Activated CD4-positive, alpha-beta T cell treated with anti-CD3 and anti-CD28 coated beads for 24 hours (primary cell): ENCODE results near the gene CLASP1.
"Not testable (repeated sequence)": the region's sequence is repeated elsewhere in the genome, so short reads cannot be mapped to it uniquely, and the experiment has no call there.

Source experiments
- DNase-seq, 2 donors: peaks; one replicate each; pipeline ENCODE4 v3.0.0-alpha.2; 2020; ENCODE audit warnings: low read depth in 2 of 2

Gene CLASP1

GRCh38 chr2:121649149-121649595 lies at the start of gene CLASP1:
Gene CLASP1 (minus strand): TSS chr2:121649462. CDS start chr2:121605895, 43,567 bp downstream.
- peak in 1 of 2 donors; percentile 17 for DNase-seq

- no peak for DNase-seq
Measured at GRCh38 chr2:121698318-121698930, 49.2 kb upstream of the CLASP1 start.

- no peak for DNase-seq
Measured at GRCh38 chr2:121697108-121697631, 47.9 kb upstream of the CLASP1 start.

GRCh38 chr2:121696410-121696930 lies 47.2 kb upstream of the CLASP1 start:
- no peak for DNase-seq

- no peak for DNase-seq
Measured at GRCh38 chr2:121695171-121695451, 45.8 kb upstream of the CLASP1 start.

GRCh38 chr2:121694398-121695170 lies 45.3 kb upstream of the CLASP1 start:
- no peak for DNase-seq

- DNase-seq, result not testable (repeated sequence)
Measured at GRCh38 chr2:121690572-121690971, 41.3 kb upstream of the CLASP1 start.

- DNase-seq, result no peak
Measured at GRCh38 chr2:121690095-121690494, 40.8 kb upstream of the CLASP1 start.

- DNase-seq, result no peak
Measured at GRCh38 chr2:121689356-121689755, 40.1 kb upstream of the CLASP1 start.

- DNase-seq, result no peak
Measured at GRCh38 chr2:121688820-121689219, 39.6 kb upstream of the CLASP1 start.

GRCh38 chr2:121686902-121687301 lies 37.6 kb upstream of the CLASP1 start:
- DNase-seq, result no peak

GRCh38 chr2:121686218-121686617 lies 37.0 kb upstream of the CLASP1 start:
- no peak for DNase-seq

GRCh38 chr2:121682396-121683298 lies 33.4 kb upstream of the CLASP1 start:
- no peak for DNase-seq

- DNase-seq, result no peak
Measured at GRCh38 chr2:121677855-121678254, 28.6 kb upstream of the CLASP1 start.

GRCh38 chr2:121671621-121672020 lies 22.4 kb upstream of the CLASP1 start:
- not testable (repeated sequence) for DNase-seq

GRCh38 chr2:121670181-121670580 lies 20.9 kb upstream of the CLASP1 start:
- DNase-seq, result no peak

- DNase-seq, result no peak
Measured at GRCh38 chr2:121667618-121668017, 18.4 kb upstream of the CLASP1 start.

GRCh38 chr2:121666042-121666441 lies 16.8 kb upstream of the CLASP1 start:
- no peak for DNase-seq

- DNase-seq, result no peak
Measured at GRCh38 chr2:121665504-121665903, 16.2 kb upstream of the CLASP1 start.

- no peak for DNase-seq
Measured at GRCh38 chr2:121664713-121665112, 15.5 kb upstream of the CLASP1 start.

- no peak for DNase-seq
Measured at GRCh38 chr2:121664086-121664485, 14.8 kb upstream of the CLASP1 start.

GRCh38 chr2:121663434-121663833 lies 14.2 kb upstream of the CLASP1 start:
- DNase-seq, result no peak
